Neural progenitor cell (in vitro differentiated cells): Measurements from ENCODE around the gene DNAJC22.

Experiments used
- CTCF ChIP-seq: fragments of 200-600 bp; sonication (generic); IDR thresholded peaks from 2 replicates; pipeline ENCODE4 v1.5.1; 2017; ENCODE audit warnings: antibody characterized with exemption, mild to moderate bottlenecking
- EZH2 ChIP-seq: fragments of 200-600 bp; sonication (generic); IDR thresholded peaks from 2 replicates; pipeline ENCODE4 v1.6.1; 2017; ENCODE audit warnings: antibody characterized with exemption, mild to moderate bottlenecking, moderate library complexity
- EZH2phosphoT487 ChIP-seq: fragments of 200-600 bp; sonication (generic); IDR thresholded peaks from 2 replicates; pipeline ENCODE4 v1.6.1; 2017; ENCODE audit warnings: antibody characterized with exemption

GRCh38 chr12:49368240-49368600, 21.5 kb downstream of the DNAJC22 start:
- TF ChIP-seq CTCF (no peak), EZH2 (no peak), EZH2phosphoT487 (no peak)
